HEK293T (cell line): ENCODE data around the gene RGN.

Experiments used
- CTCF ChIA-PET: fragments of 350-600 bp; formaldehyde crosslinking; extraction: SDS; loops from one replicate; lab custom pipeline; 2021; ENCODE audit warnings: antibody characterized with exemption, inconsistent platforms; lab: Yijun Ruan, JAX
- POLR2A ChIA-PET: fragments of 350-600 bp; formaldehyde crosslinking; extraction: SDS; loops from one replicate; lab custom pipeline; 2020; ENCODE audit warnings: antibody characterized with exemption, inconsistent platforms; lab: Yijun Ruan, JAX
- DNase-seq: peaks from one replicate; pipeline ENCODE4 v3.0.0; 2012; ENCODE audit warnings: mixed read lengths; ENCODE audit errors: extremely low spot score
- BHLHE40 ChIP-seq: fragments of 450-650 bp; IDR thresholded peaks from 2 replicates; pipeline ENCODE4 v1.6.1; 2016; ENCODE audit warnings: mild to moderate bottlenecking, moderate library complexity, borderline replicate concordance
- FOXA1 ChIP-seq: fragments of 450-650 bp; IDR thresholded peaks from 2 replicates; pipeline ENCODE4 v1.6.1; 2016; ENCODE audit warnings: mild to moderate bottlenecking
- FOXK2 ChIP-seq: fragments of 450-650 bp; IDR thresholded peaks from 2 replicates; pipeline ENCODE4 v1.6.1; 2016; ENCODE audit warnings: mild to moderate bottlenecking
- FOXM1 ChIP-seq: fragments of 450-650 bp; IDR thresholded peaks from 2 replicates; pipeline ENCODE4 v1.6.1; 2017; ENCODE audit warnings: mild to moderate bottlenecking, borderline replicate concordance
- HDGF ChIP-seq: fragments of 450-650 bp; IDR thresholded peaks from 2 replicates; pipeline ENCODE4 v1.6.1; 2017; ENCODE audit warnings: antibody characterized with exemption, borderline replicate concordance
- L3MBTL2 ChIP-seq: fragments of 450-650 bp; conservative IDR thresholded peaks from 2 replicates; pipeline ENCODE4 v1.6.1; 2016; ENCODE audit warnings: mild to moderate bottlenecking
- LEF1 ChIP-seq: fragments of 450-650 bp; IDR thresholded peaks from 2 replicates; pipeline ENCODE4 v1.6.1; 2017; ENCODE audit warnings: mild to moderate bottlenecking, borderline replicate concordance
- NFRKB ChIP-seq: fragments of 450-650 bp; IDR thresholded peaks from 2 replicates; pipeline ENCODE4 v1.6.1; 2016; ENCODE audit warnings: mild to moderate bottlenecking, moderate library complexity
- SP1 ChIP-seq: fragments of 450-650 bp; IDR thresholded peaks from 2 replicates; pipeline ENCODE4 v1.6.1; 2017
- SUZ12 ChIP-seq: fragments of 450-650 bp; IDR thresholded peaks from 2 replicates; pipeline ENCODE4 v1.6.1; 2016; ENCODE audit warnings: mild to moderate bottlenecking
- TF ChIP-seq, protein P1 (sequence below): fragments of 450-650 bp; IDR thresholded peaks from 2 replicates; pipeline ENCODE4 v1.6.1; 2016

RGN gene

DNA sequence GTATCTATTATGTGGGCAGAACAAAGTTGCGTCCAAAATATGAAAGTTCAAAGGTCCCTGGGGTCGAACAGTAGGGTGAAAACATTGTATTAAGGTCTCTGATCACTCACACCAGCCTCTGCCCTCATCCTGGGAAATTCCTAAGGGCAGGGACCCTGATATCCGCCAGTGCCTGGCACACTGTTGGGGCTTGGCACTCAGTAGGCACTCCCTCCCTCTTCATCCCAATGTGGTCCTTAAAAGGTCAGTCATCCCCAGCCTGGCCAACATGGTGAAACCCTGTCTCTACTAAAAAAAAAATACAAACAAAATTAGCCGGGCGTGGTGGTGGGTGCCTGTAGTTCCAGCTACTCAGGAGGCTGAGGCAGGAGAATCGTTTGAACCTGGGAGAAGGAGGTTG is 59.9 kb downstream of the RGN start:
- no peak for DNase-seq
- ChIA-PET CTCF (no interaction called here), POLR2A (interaction anchor here (1.7 kb wide), 1 partner anchor 9 kb away, joined by 5 read pairs; no protein-coding TSS in a partner anchor)
- TF ChIP-seq SUZ12 (no peak), SP1 (no peak), L3MBTL2 (no peak), NFRKB (no peak), HDGF (no peak), FOXA1 (no peak), FOXK2 (no peak), BHLHE40 (no peak), FOXM1 (no peak), LEF1 (no peak)
- TF ChIP-seq, protein P1, sequence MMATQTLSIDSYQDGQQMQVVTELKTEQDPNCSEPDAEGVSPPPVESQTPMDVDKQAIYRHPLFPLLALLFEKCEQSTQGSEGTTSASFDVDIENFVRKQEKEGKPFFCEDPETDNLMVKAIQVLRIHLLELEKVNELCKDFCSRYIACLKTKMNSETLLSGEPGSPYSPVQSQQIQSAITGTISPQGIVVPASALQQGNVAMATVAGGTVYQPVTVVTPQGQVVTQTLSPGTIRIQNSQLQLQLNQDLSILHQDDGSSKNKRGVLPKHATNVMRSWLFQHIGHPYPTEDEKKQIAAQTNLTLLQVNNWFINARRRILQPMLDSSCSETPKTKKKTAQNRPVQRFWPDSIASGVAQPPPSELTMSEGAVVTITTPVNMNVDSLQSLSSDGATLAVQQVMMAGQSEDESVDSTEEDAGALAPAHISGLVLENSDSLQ: no peak
